Ovary (tissue), 3 donors: ENCODE measurements around the gene MPPED2.

Source experiments
- CTCF ChIP-seq, 3 donors: fragments of 450-650 bp in 2 of 3; fragments of 200-600 bp in 1 of 3; IDR thresholded peaks; one replicate each; pipeline versions ENCODE4 v1.5.1 to v1.8.0; 2016 to 2022; ENCODE audit warnings: antibody characterized with exemption in 3 of 3, mild to moderate bottlenecking in 1 of 3
- POLR2A ChIP-seq: fragments of 450-650 bp; IDR thresholded peaks from one replicate; pipeline ENCODE4 v1.6.1; 2017; ENCODE audit warnings: antibody characterized with exemption, mild to moderate bottlenecking, moderate library complexity
- donor health status: DM: no; HTN: no; CAD: no.

GRCh38 chr11:30434901-30435300, 151.3 kb downstream of the MPPED2 start:
- TF ChIP-seq POLR2A (no peak), CTCF (IDR thresholded peaks at IDR 0.05) (no peak)
